GM12878 (cell line): ENCODE measurements around the gene TRIM46. TPM values are rescaled to one million over a fixed set of nuclear protein-coding genes. Genes with fewer than 3 reads are reported as not detected.

Source experiments
- CEBPZ ChIP-seq: fragments of 150-350 bp; IDR thresholded peaks from 2 replicates; pipeline ENCODE4 v1.6.1; 2016; ENCODE audit warnings: low read depth, low read length
- CTCF ChIP-seq, 3 experiments: IDR thresholded peaks in 2 of 3; conservative IDR thresholded peaks in 1 of 3; 2 replicates each; pipeline ENCODE4 v1.5.1; 2011; ENCODE audit warnings: low read depth in 3 of 3, low read length in 3 of 3, mild to moderate bottlenecking in 3 of 3, control low read depth in 2 of 3, moderate library complexity in 2 of 3, inconsistent platforms in 1 of 3, mixed read lengths in 1 of 3; ENCODE audit not compliant: control insufficient read depth in 2 of 3, insufficient read depth in 1 of 3; ENCODE audit errors: extremely low read depth in 1 of 3
- ESRRA ChIP-seq: IDR thresholded peaks from 2 replicates; pipeline ENCODE4 v1.6.1; 2012; ENCODE audit warnings: mild to moderate bottlenecking, low read length, improper control_type of control experiment
- JUNB ChIP-seq: IDR thresholded peaks from 2 replicates; pipeline ENCODE4 v1.6.1; 2016; ENCODE audit warnings: antibody characterized with exemption, mild to moderate bottlenecking
- MAX ChIP-seq: IDR thresholded peaks from 2 replicates; pipeline ENCODE4 v1.6.1; 2012; ENCODE audit warnings: low read depth, low read length, improper control_type of control experiment
- MTA3 ChIP-seq: IDR thresholded peaks from 2 replicates; pipeline ENCODE4 v1.6.1; 2012; ENCODE audit warnings: low read length, inconsistent platforms, borderline replicate concordance
- NFIC ChIP-seq: IDR thresholded peaks from 2 replicates; pipeline ENCODE4 v1.6.1; 2012; ENCODE audit warnings: low read depth, mild to moderate bottlenecking, inconsistent platforms, low read length, moderate library complexity
- NRF1 ChIP-seq: conservative IDR thresholded peaks from 2 replicates; pipeline ENCODE4 v1.6.1; 2011; ENCODE audit warnings: mild to moderate bottlenecking, low read depth, low read length, improper control_type of control experiment
- RCOR1 ChIP-seq: conservative IDR thresholded peaks from 2 replicates; pipeline ENCODE4 v1.6.1; 2012; ENCODE audit warnings: low read depth, low read length, improper control_type of control experiment
- RELA ChIP-seq: fragments of 450-650 bp; IDR thresholded peaks from 2 replicates; pipeline ENCODE4 v1.8.0; 2014; ENCODE audit warnings: borderline replicate concordance; ENCODE audit not compliant: partially characterized antibody
- polyA plus RNA-seq, 11 experiments: library from polyadenylated mRNA; depleted of rRNA in 4 of 11; unstranded in 6 of 11; stranded (reverse) in 5 of 11; fragments of >200 nt; fragmentation: Nextera tagmentation in 4 of 11; fragmentation: Illumina TruSeq in 1 of 11; extraction: Ambion mirVana in 4 of 11; extraction: Trizol in 1 of 11; gene quantifications; 1 replicate in 1 of 11; 2 replicates in 10 of 11; pipeline versions ENCODE4 v1.2.1 to v1.2.3, GENCODE V29; 2011 to 2016; ENCODE audit warnings: inconsistent platforms in 2 of 11, missing spikeins in 2 of 11, low read depth in 1 of 11
- total RNA-seq, 4 experiments: library from RNA; depleted of rRNA in 3 of 4; stranded (reverse); fragments of >200 nt in 3 of 4; fragmentation: Illumina TruSeq in 1 of 4; extraction: Trizol in 1 of 4; gene quantifications; 2 replicates each; pipeline versions ENCODE4 v1.2.1 to v1.2.3, GENCODE V29; 2013 to 2021

TRIM46 gene
- total and polyA plus RNA-seq, 10 of the 15 experiments (the other 5 are each of a cell fraction or from before 2014, with no cell fraction given): 0.08 to 3.1 (median 0.97) TPM

GRCh38 chr1:155226910-155227260 lies 53.2 kb downstream of the TRIM46 start (continued):
- TF ChIP-seq CTCF (IDR thresholded peaks at IDR 0.05 in 2 of 3, conservative IDR thresholded peaks at IDR 0.05 in 1 of 3; ENCODE audit: control insufficient read depth in 2 of 3, extremely low read depth in 1 of 3, insufficient read depth in 1 of 3, low read depth in 3 of 3, low read length in 3 of 3) (no peak), MAX (no peak; the same call in 1 of the 2 replicates), ESRRA (no peak), MTA3 (0 out of 2 replicates have a peak, but pooled peaks have one; percentile 46), NFIC (peak; percentile 30; the same call in 1 of the 2 replicates), NRF1 (no peak), CEBPZ (no peak), RELA (no peak), JUNB (no peak), RCOR1 (no peak)
